NCI-H748 treated with DMSO at 0.1 percent for 48 hours (cell line): ENCODE measurements around the gene GPR17.

Experiments
- DNase-seq: peaks from one replicate; lab custom pipeline; 2025; lab: John Stamatoyannopoulos, UW

The GPR17 gene

GRCh38 chr2:127671557-127672302 is 25.8 kb downstream of the GPR17 start:
- no peak for DNase-seq

GRCh38 chr2:127672341-127673224 is 26.6 kb downstream of the GPR17 start:
- no peak for DNase-seq

- no peak for DNase-seq
Measured at GRCh38 chr2:127673291-127674069, 27.5 kb downstream of the GPR17 start.

- no peak for DNase-seq
Measured at GRCh38 chr2:127674241-127675209, 28.6 kb downstream of the GPR17 start.

- no peak for DNase-seq
Measured at GRCh38 chr2:127675331-127676261, 29.6 kb downstream of the GPR17 start, which contains the start of gene LIMS2. Gene LIMS2, minus strand, starts transcription at chr2:127675530. Its CDS starts 506 bp downstream, at chr2:127675024.

- DNase-seq = no peak
Measured at GRCh38 chr2:127676906-127677305, 31.0 kb downstream of the GPR17 start.

- no peak for DNase-seq
Measured at GRCh38 chr2:127678531-127678930, 32.6 kb downstream of the GPR17 start.

- no peak for DNase-seq
Measured at GRCh38 chr2:127678991-127679390, 33.0 kb downstream of the GPR17 start.

- DNase-seq = no peak
Measured at GRCh38 chr2:127679680-127680361, 33.9 kb downstream of the GPR17 start.

- no peak for DNase-seq
Measured at GRCh38 chr2:127680706-127681287, 34.8 kb downstream of the GPR17 start.

- no peak for DNase-seq
Measured at GRCh38 chr2:127681288-127681804, 35.4 kb downstream of the GPR17 start.

- DNase-seq = no peak
Measured at GRCh38 chr2:127681976-127682857, 36.3 kb downstream of the GPR17 start.

- DNase-seq = no peak
Measured at GRCh38 chr2:127683056-127683455, 37.1 kb downstream of the GPR17 start.

- no peak for DNase-seq
Measured at GRCh38 chr2:127683757-127684156, 37.8 kb downstream of the GPR17 start.

GRCh38 chr2:127685410-127686080 is 39.6 kb downstream of the GPR17 start:
- DNase-seq = no peak

- no peak for DNase-seq
Measured at GRCh38 chr2:127688405-127688804, 42.5 kb downstream of the GPR17 start.

GRCh38 chr2:127690696-127691095 is 44.7 kb downstream of the GPR17 start:
- DNase-seq = no peak
